Aortic smooth muscle cell (primary cell): ENCODE data around the gene ITGB3BP. TPM values are rescaled to one million over a fixed set of nuclear protein-coding genes. Genes with fewer than 3 reads are reported as not detected.

Source experiments
- total RNA-seq: library from RNA; depleted of rRNA; stranded (reverse); fragments of >200 nt; gene quantifications from 2 replicates; pipeline ENCODE4 v1.2.3, GENCODE V29; 2014

ITGB3BP gene, protein sequence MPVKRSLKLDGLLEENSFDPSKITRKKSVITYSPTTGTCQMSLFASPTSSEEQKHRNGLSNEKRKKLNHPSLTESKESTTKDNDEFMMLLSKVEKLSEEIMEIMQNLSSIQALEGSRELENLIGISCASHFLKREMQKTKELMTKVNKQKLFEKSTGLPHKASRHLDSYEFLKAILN
- 22.4 and 23.8 TPM in 2 replicates for total RNA-seq

DNA sequence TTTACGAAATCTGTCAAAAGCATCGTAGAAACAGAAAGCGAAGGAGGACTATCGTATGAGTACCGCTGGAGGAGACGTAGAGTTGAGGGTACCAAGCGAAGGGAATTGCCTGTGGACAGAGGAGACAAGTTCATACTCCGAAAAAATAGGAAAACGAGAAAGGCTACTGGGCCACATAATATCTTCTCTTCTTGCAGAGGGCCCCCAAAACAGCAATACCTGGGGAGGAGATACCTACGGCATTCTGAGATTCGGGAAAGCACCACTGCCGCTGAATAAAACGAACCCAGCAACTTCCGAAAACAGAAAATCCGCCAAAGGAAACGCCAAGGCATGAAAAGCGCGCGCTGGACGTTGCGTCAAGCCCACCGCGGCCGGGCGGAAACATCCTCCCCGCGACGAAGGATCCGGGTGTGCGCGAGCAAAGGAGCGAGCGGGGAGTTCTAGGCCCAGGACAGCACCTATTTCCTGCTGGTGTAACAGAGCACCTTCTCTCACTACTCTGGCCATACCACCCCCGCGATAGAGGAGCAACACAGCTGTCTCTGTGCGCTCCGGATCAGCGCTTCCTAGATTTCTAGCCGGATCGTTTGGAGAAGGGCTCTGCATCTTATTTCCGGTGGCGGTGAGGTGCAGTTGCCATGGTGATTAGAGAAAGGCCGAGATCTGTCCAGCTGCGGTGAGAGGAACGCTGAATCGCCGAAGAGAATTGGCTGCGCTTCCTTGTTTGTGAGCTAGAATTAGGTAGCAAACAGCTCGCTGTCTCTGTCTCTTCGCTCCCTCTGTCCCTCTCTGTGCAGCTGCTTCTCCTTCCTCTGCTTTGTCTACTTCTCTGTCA is at the start of gene ITGB3BP, which contains the start of gene EFCAB7:
Gene ITGB3BP (minus strand): TSS at position 335 of the 838 bp plus-strand sequence. CDS start 92 bp downstream, at position 243.
Gene EFCAB7 (plus strand): TSS at position 635 of the 838 bp plus-strand sequence. CDS start 2,048 bp downstream, outside the sequence.

Other genes with a start within 250 kb of the ITGB3BP start
- gene FOXD3, start 200.7 kb downstream of the ITGB3BP start, total RNA-seq: not detected in 2 replicates
- gene ALG6, start 155.6 kb downstream of the ITGB3BP start, total RNA-seq: 8.6 and 8.7 TPM in 2 replicates
- 7.6 and 8.7 TPM in 2 replicates for gene EFCAB7, start 300 bp upstream of the ITGB3BP start, total RNA-seq
- 26.0 and 28.4 TPM in 2 replicates for gene PGM1, start 70.2 kb upstream of the ITGB3BP start, total RNA-seq